DMS53 treated with DMSO at 0.1 percent for 48 hours (cell line): ENCODE data around the gene CLEC17A.
A peak's percentile ranks its signal among the peaks of the same experiment; 100 is the strongest.
"Not testable (repeated sequence)": the region's sequence is repeated elsewhere in the genome, so short reads cannot be mapped to it uniquely, and the experiment has no call there.

Source experiments
- DNase-seq: peaks from one replicate; lab custom pipeline; 2025; ENCODE audit not compliant: unreplicated experiment; lab: John Stamatoyannopoulos, UW

CLEC17A gene

GRCh38 chr19:14582894-14583340 lies at the start of gene CLEC17A:
Gene CLEC17A (plus strand): TSS chr19:14583084. CDS start chr19:14583161, 77 bp downstream.
- no peak for DNase-seq

GRCh38 chr19:14533450-14533849 lies 49.4 kb upstream of the CLEC17A start:
- DNase-seq: no peak

GRCh38 chr19:14536926-14537692 lies 45.8 kb upstream of the CLEC17A start:
- DNase-seq: no peak

- no peak for DNase-seq
These were observed 42.0 kb upstream of the CLEC17A start for GRCh38 chr19:14540741-14541525.

- DNase-seq: not testable (repeated sequence)
These were observed 40.9 kb upstream of the CLEC17A start for GRCh38 chr19:14541979-14542378.

- DNase-seq: no peak
These were observed 40.1 kb upstream of the CLEC17A start for GRCh38 chr19:14542711-14543328.

GRCh38 chr19:14544047-14544446 lies 38.8 kb upstream of the CLEC17A start:
- no peak for DNase-seq

GRCh38 chr19:14544977-14545715 lies 37.7 kb upstream of the CLEC17A start:
- DNase-seq: no peak

- DNase-seq: no peak
These were observed 37.2 kb upstream of the CLEC17A start for GRCh38 chr19:14545716-14546082.

- DNase-seq: no peak
These were observed 32.6 kb upstream of the CLEC17A start for GRCh38 chr19:14550201-14550754.

GRCh38 chr19:14551134-14552005 lies 31.5 kb upstream of the CLEC17A start:
- DNase-seq: not testable (repeated sequence)

- DNase-seq: not testable (repeated sequence)
These were observed 30.9 kb upstream of the CLEC17A start for GRCh38 chr19:14552006-14552360.

GRCh38 chr19:14553042-14553938 lies 29.6 kb upstream of the CLEC17A start:
- no peak for DNase-seq

- DNase-seq: no peak
These were observed 29.0 kb upstream of the CLEC17A start for GRCh38 chr19:14553939-14554243.

- no peak for DNase-seq
These were observed 28.5 kb upstream of the CLEC17A start for GRCh38 chr19:14554382-14554812.

GRCh38 chr19:14555918-14556661 lies 26.8 kb upstream of the CLEC17A start:
- no peak for DNase-seq

- peak; percentile 15 for DNase-seq
These were observed 26.2 kb upstream of the CLEC17A start for GRCh38 chr19:14556662-14557188.
